Thyroid gland (tissue), 4 donors: ENCODE data around the gene PLEKHA1.

Experiments used
- CTCF ChIP-seq, 6 experiments: fragments of 200-600 bp in 3 of 6; fragments of 450-650 bp in 3 of 6; sonication (generic) in 3 of 6; IDR thresholded peaks; one replicate each; pipeline ENCODE4 v1.5.1; 2016 to 2019; ENCODE audit warnings: antibody characterized with exemption in 6 of 6, mild to moderate bottlenecking in 2 of 6, inconsistent platforms in 1 of 6, moderate library complexity in 1 of 6
- POLR2A ChIP-seq, 2 donors: fragments of 450-650 bp; IDR thresholded peaks; one replicate each; pipeline ENCODE4 v1.6.1; 2017; ENCODE audit warnings: antibody characterized with exemption in 2 of 2, mild to moderate bottlenecking in 2 of 2, moderate library complexity in 1 of 2

DNA sequence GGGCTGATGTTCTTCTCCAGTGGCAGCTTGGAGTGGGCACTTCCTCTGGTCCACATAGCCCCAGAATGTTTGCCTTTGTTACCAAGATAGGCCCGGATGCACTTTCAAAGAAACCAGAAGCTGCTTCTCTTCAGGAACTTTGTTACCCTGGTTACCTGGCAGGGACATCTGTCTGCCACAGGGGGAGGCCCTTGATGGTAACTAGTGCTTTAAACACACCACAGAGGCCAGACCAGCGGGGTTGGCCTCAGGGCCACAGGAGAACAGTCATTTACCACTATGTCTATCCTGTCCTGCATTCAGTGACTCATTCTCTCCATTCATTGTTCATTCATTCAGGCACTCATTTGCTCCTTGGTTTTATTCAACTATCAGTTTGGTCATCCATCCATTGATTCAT, 11.9 kb upstream of the PLEKHA1 start:
- TF ChIP-seq CTCF (IDR thresholded peaks at IDR 0.05) = no peak
- TF ChIP-seq POLR2A (IDR thresholded peaks at IDR 0.05) = no peak
